GM12878 (cell line): ENCODE measurements around the gene KIFC1. TPM values are rescaled to one million over a fixed set of nuclear protein-coding genes. Genes with fewer than 3 reads are reported as not detected.

Experiments
- ASH2L ChIP-seq: fragments of 300-600, 200-600 bp; sonication (generic); IDR thresholded peaks from 2 replicates; pipeline ENCODE4 v1.6.1; 2017; ENCODE audit warnings: low read depth, mild to moderate bottlenecking, borderline replicate concordance
- CREM ChIP-seq: IDR thresholded peaks from 2 replicates; pipeline ENCODE4 v1.6.1; 2014; ENCODE audit warnings: antibody characterized with exemption, low read depth
- E4F1 ChIP-seq: fragments of 450-650 bp; IDR thresholded peaks from 2 replicates; pipeline ENCODE4 v1.6.1; 2018; ENCODE audit warnings: borderline replicate concordance, mild to moderate bottlenecking; ENCODE audit not compliant: partially characterized antibody
- ELK1 ChIP-seq: IDR thresholded peaks from 2 replicates; pipeline ENCODE4 v1.6.1; 2012; ENCODE audit warnings: low read depth, low read length, improper control_type of control experiment
- FOXK2 ChIP-seq: fragments of 450-650 bp; IDR thresholded peaks from 2 replicates; pipeline ENCODE4 v1.6.1; 2017; ENCODE audit warnings: mild to moderate bottlenecking, moderate library complexity
- LARP7 ChIP-seq: fragments of 450-650 bp; IDR thresholded peaks from 2 replicates; pipeline ENCODE4 v1.6.1; 2017; ENCODE audit warnings: mild to moderate bottlenecking
- MTA3 ChIP-seq: IDR thresholded peaks from 2 replicates; pipeline ENCODE4 v1.6.1; 2012; ENCODE audit warnings: low read length, inconsistent platforms, borderline replicate concordance
- MYC ChIP-seq: IDR thresholded peaks from 2 replicates; pipeline ENCODE4 v1.6.1; 2011; ENCODE audit warnings: mild to moderate bottlenecking, low read length, moderate library complexity, inconsistent platforms; ENCODE audit not compliant: insufficient read depth, insufficient replicate concordance, insufficient read length, severe bottlenecking
- NFYA ChIP-seq: IDR thresholded peaks from 2 replicates; pipeline ENCODE4 v1.6.1; 2011; ENCODE audit warnings: low read depth, mild to moderate bottlenecking, low read length, improper control_type of control experiment, borderline replicate concordance
- RB1 ChIP-seq: fragments of 450-650 bp; formaldehyde crosslinking; IDR thresholded peaks from 2 replicates; pipeline ENCODE4 v1.6.1; 2017; ENCODE audit warnings: mild to moderate bottlenecking, borderline replicate concordance
- SMAD5 ChIP-seq: IDR thresholded peaks from 2 replicates; pipeline ENCODE4 v1.6.1; 2016; ENCODE audit warnings: antibody characterized with exemption, low read depth
- SPI1 ChIP-seq: IDR thresholded peaks from 2 replicates; pipeline ENCODE4 v1.6.1; 2011; ENCODE audit warnings: low read depth, mild to moderate bottlenecking, low read length, moderate library complexity, borderline replicate concordance; ENCODE audit not compliant: insufficient read depth
- TAF1 ChIP-seq: IDR thresholded peaks from 2 replicates; pipeline ENCODE4 v1.6.1; 2011; ENCODE audit warnings: mild to moderate bottlenecking, low read depth, low read length, borderline replicate concordance
- TCF7 ChIP-seq: IDR thresholded peaks from 2 replicates; pipeline ENCODE4 v1.6.1; 2014; ENCODE audit warnings: antibody characterized with exemption, borderline replicate concordance
- USF1 ChIP-seq: IDR thresholded peaks from 2 replicates; pipeline ENCODE4 v1.6.1; 2011; ENCODE audit warnings: borderline replicate concordance, low read depth, mild to moderate bottlenecking, moderate library complexity, mixed read lengths, low read length; ENCODE audit not compliant: insufficient read depth; ENCODE audit errors: extremely low read length
- ZNF274 ChIP-seq: IDR thresholded peaks from one replicate; pipeline ENCODE4 v1.8.0; 2011; ENCODE audit not compliant: insufficient read length, insufficient read depth
- ZNF622 ChIP-seq: fragments of 450-650 bp; IDR thresholded peaks from 2 replicates; pipeline ENCODE4 v1.6.1; 2017; ENCODE audit warnings: mild to moderate bottlenecking, inconsistent platforms
- ZNF687 ChIP-seq: fragments of 450-650 bp; IDR thresholded peaks from 2 replicates; pipeline ENCODE4 v1.6.1; 2017; ENCODE audit warnings: mild to moderate bottlenecking, moderate library complexity
- polyA plus RNA-seq, 11 experiments: library from polyadenylated mRNA; depleted of rRNA in 4 of 11; unstranded in 6 of 11; stranded (reverse) in 5 of 11; fragments of >200 nt; fragmentation: Nextera tagmentation in 4 of 11; fragmentation: Illumina TruSeq in 1 of 11; extraction: Ambion mirVana in 4 of 11; extraction: Trizol in 1 of 11; gene quantifications; 1 replicate in 1 of 11; 2 replicates in 10 of 11; pipeline versions ENCODE4 v1.2.1 to v1.2.3, GENCODE V29; 2011 to 2016; ENCODE audit warnings: inconsistent platforms in 2 of 11, missing spikeins in 2 of 11, low read depth in 1 of 11
- total RNA-seq, 4 experiments: library from RNA; depleted of rRNA in 3 of 4; stranded (reverse); fragments of >200 nt in 3 of 4; fragmentation: Illumina TruSeq in 1 of 4; extraction: Trizol in 1 of 4; gene quantifications; 2 replicates each; pipeline versions ENCODE4 v1.2.1 to v1.2.3, GENCODE V29; 2013 to 2021

Gene KIFC1
- total and polyA plus RNA-seq, 10 of the 15 experiments (the other 5 are each of a cell fraction or from before 2014, with no cell fraction given), result 1.8 to 87.4 (median 54.4) TPM

- peak; percentile 81; the same call in 1 of the 2 replicates for TF ChIP-seq CREM
- peak; percentile 99 for TF ChIP-seq USF1
- TF ChIP-seq ZNF622, result no peak
- TF ChIP-seq NFYA, result no peak; the same call in 1 of the 2 replicates
- no peak for TF ChIP-seq SMAD5
- no peak for TF ChIP-seq MTA3
- TF ChIP-seq LARP7, result no peak
- TF ChIP-seq E4F1, result peak; percentile 87
- TF ChIP-seq ASH2L, result no peak
- TF ChIP-seq RB1, result no peak
- TF ChIP-seq TCF7, result no peak
- 0 out of 2 replicates have a peak, but pooled peaks have one; percentile 22 for TF ChIP-seq SPI1
- TF ChIP-seq ZNF274, result no peak
- peak; percentile 79 for TF ChIP-seq FOXK2
- TF ChIP-seq TAF1, result peak; percentile 50; the same call in 1 of the 2 replicates
- TF ChIP-seq ZNF687, result peak; percentile 43; the same call in 1 of the 2 replicates
- TF ChIP-seq ELK1, result peak; percentile 66
- peak; percentile 13 for TF ChIP-seq MYC
Measured at GRCh38 chr6:33417903-33418689, 26.5 kb downstream of the KIFC1 start, which contains the start of gene CUTA (continued).
